ENCODE results near the gene MAPK8.
"Not testable (repeated sequence)": the region's sequence is repeated elsewhere in the genome, so short reads cannot be mapped to it uniquely, and the experiment has no call there.

DNA sequence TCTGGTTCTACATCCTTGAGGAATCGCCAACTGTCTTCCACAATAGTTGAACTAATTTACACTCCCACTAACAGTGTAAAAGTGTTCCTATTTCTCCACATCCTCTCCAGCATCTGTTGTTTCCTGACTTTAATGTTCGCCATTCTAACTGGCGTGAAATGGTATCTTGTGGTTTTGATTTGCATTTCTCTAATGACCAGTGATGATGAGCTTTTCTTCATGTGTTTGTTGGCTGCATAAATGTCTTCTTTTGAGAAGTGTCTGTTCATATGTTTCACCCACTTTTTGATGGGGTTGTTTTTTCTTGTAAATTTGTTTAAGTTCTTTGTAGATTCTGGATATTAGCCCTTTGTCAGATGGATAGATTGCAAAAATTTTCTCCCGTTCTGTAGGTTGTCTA lies 41.5 kb downstream of the MAPK8 start:
- TF ChIP-seq ZNF274 (IDR thresholded peaks at IDR 0.05; ENCODE audit: low read depth, low read length); YY1 (IDR thresholded peaks at IDR 0.05; ENCODE audit: insufficient read depth, insufficient read length): not testable (repeated sequence)
